HCT116 (cell line): Measurements from ENCODE around the gene ATP6V1A. TPM values are rescaled to one million over a fixed set of nuclear protein-coding genes. Genes with fewer than 3 reads are reported as not detected.

Source experiments
- ATAC-seq: fragments of 200-7000 bp; cut with Tn5 transposase; 2 replicates; pipeline ENCODE4 v1.9.1; 2020; ENCODE audit warnings: mild to moderate bottlenecking, moderate library complexity
- BruUV-seq: library from RNA; stranded (reverse); fragments of 400-500 nt; replicated peaks from 2 replicates; lab custom pipeline; 2021; lab: Mats Ljungman, UMichigan
- CTCF ChIA-PET: fragments of 300-600 bp; sonication (Branson Sonifier 250); formaldehyde crosslinking; loops from one replicate; lab custom pipeline; 2021; ENCODE audit warnings: antibody characterized with exemption; lab: Charles Lee
- POLR2A ChIA-PET: fragments of 300-600, 350-600 bp; sonication (Branson Sonifier 250); formaldehyde crosslinking; loops from one replicate; lab custom pipeline; 2021; ENCODE audit warnings: antibody characterized with exemption; lab: Charles Lee
- RAD21 ChIA-PET, 2 experiments: fragments of 300-600 bp; sonication (Branson Sonifier 250); formaldehyde crosslinking; loops; one replicate each; lab custom pipeline; 2023; ENCODE audit warnings: low total read pairs in 2 of 2; ENCODE audit not compliant: uncharacterized antibody in 2 of 2, unreplicated experiment in 2 of 2, low non-redundant PET in 1 of 2; lab: Charles Lee
- DNase-seq: peaks from one replicate; pipeline ENCODE4 v3.0.0-alpha.2; 2010; ENCODE audit warnings: low read depth, low spot score
- H2AFZ ChIP-seq: fragments of 200-600 bp; shearing (Covaris generic), sonication (generic); 2 replicates; pipeline ENCODE4 v1.6.1; 2017; ENCODE audit warnings: low read depth, mixed run types, mixed read lengths, antibody characterized with exemption, low read length; ENCODE audit not compliant: poor library complexity, severe bottlenecking
- H3K27ac ChIP-seq: 2 replicates; pipeline ENCODE4 v1.5.1; 2012; ENCODE audit warnings: low read depth, low read length
- H3K27me3 ChIP-seq: fragments of 200-600 bp; sonication (generic); 2 replicates; pipeline ENCODE4 v1.6.1; 2016; ENCODE audit warnings: mixed run types, low read length, mixed read lengths; ENCODE audit not compliant: insufficient read depth
- H3K36me3 ChIP-seq, 2 experiments: fragments of 200-500 bp in 1 of 2; fragments of 200-600 bp in 1 of 2; sonication (Bioruptor generic) in 1 of 2; sonication (generic) in 1 of 2; 2 replicates each; pipeline versions ENCODE4 v1.5.1 to v1.6.1; 2014 to 2016; ENCODE audit warnings: low read length in 2 of 2, inconsistent platforms in 1 of 2, mixed read lengths in 1 of 2, mixed run types in 1 of 2; ENCODE audit not compliant: insufficient read depth in 2 of 2, control insufficient read depth in 1 of 2
- H3K4me1 ChIP-seq, 2 experiments: fragments of 200-600 bp in 1 of 2; sonication (generic) in 1 of 2; 2 replicates each; pipeline versions ENCODE4 v1.5.1 to v1.6.1; 2012 to 2017; ENCODE audit warnings: low read length in 2 of 2, inconsistent platforms in 1 of 2, mild to moderate bottlenecking in 1 of 2, mixed read lengths in 1 of 2, mixed run types in 1 of 2, moderate library complexity in 1 of 2; ENCODE audit not compliant: insufficient read depth in 2 of 2, control insufficient read depth in 1 of 2
- H3K4me2 ChIP-seq: fragments of 200-600 bp; sonication (generic); 2 replicates; pipeline ENCODE4 v1.6.1; 2017; ENCODE audit warnings: mixed run types, low read length, mixed read lengths
- H3K4me3 ChIP-seq, 2 experiments: fragments of 200-600 bp in 1 of 2; sonication (generic) in 1 of 2; replicated peaks in 1 of 2; 2 replicates each; pipeline ENCODE4 v1.5.1; 2011 to 2016; ENCODE audit warnings: low read length in 2 of 2, control low read depth in 1 of 2, low read depth in 1 of 2, mild to moderate bottlenecking in 1 of 2, mixed read lengths in 1 of 2, mixed run types in 1 of 2
- H3K79me2 ChIP-seq: fragments of 200-600 bp; sonication (generic); 2 replicates; pipeline ENCODE4 v1.6.1; 2017; ENCODE audit warnings: mild to moderate bottlenecking, mixed run types, low read length, moderate library complexity, mixed read lengths; ENCODE audit not compliant: insufficient read depth
- H3K9ac ChIP-seq: fragments of 200-600 bp; sonication (generic); 2 replicates; pipeline ENCODE4 v1.6.1; 2016; ENCODE audit warnings: low read length, mixed read lengths
- H3K9me2 ChIP-seq: fragments of 200-600 bp; sonication (generic), shearing (Covaris generic); 2 replicates; pipeline ENCODE4 v1.6.1; 2017; ENCODE audit warnings: mixed run types, mild to moderate bottlenecking, moderate library complexity; ENCODE audit not compliant: insufficient read depth
- H3K9me3 ChIP-seq, 2 experiments: fragments of 200-500 bp in 1 of 2; fragments of 200-600 bp in 1 of 2; sonication (Bioruptor generic) in 1 of 2; sonication (generic) in 1 of 2; 2 replicates each; pipeline ENCODE4 v1.6.1; 2014 to 2017; ENCODE audit warnings: low read length in 2 of 2, mixed read lengths in 2 of 2, inconsistent platforms in 1 of 2, low read depth in 1 of 2, mild to moderate bottlenecking in 1 of 2, mixed run types in 1 of 2, moderate library complexity in 1 of 2; ENCODE audit not compliant: control insufficient read depth in 1 of 2, insufficient read depth in 1 of 2
- H4K20me1 ChIP-seq: fragments of 200-600 bp; sonication (generic), shearing (Covaris generic); 2 replicates; pipeline ENCODE4 v1.6.1; 2017; ENCODE audit warnings: mixed run types, mild to moderate bottlenecking, moderate library complexity; ENCODE audit not compliant: insufficient read depth
- ATF3 ChIP-seq: IDR thresholded peaks from 2 replicates; pipeline ENCODE4 v1.6.1; 2012
- CTCF ChIP-seq, 3 experiments: fragments of 200-600 bp in 1 of 3; sonication (generic) in 1 of 3; IDR thresholded peaks in 2 of 3; conservative IDR thresholded peaks in 1 of 3; 2 replicates each; pipeline ENCODE4 v1.5.1; 2012 to 2017; ENCODE audit warnings: low read depth in 2 of 3, low read length in 2 of 3, antibody characterized with exemption in 1 of 3, borderline replicate concordance in 1 of 3, control low read depth in 1 of 3, mild to moderate bottlenecking in 1 of 3, mixed read lengths in 1 of 3, mixed run types in 1 of 3, moderate library complexity in 1 of 3; ENCODE audit not compliant: insufficient read depth in 1 of 3
- ELF1 ChIP-seq: IDR thresholded peaks from 2 replicates; pipeline ENCODE4 v1.6.1; 2012; ENCODE audit warnings: low read depth, borderline replicate concordance
- EZH2 ChIP-seq: fragments of 200-600 bp; sonication (generic); IDR thresholded peaks from 2 replicates; pipeline ENCODE4 v1.6.1; 2017; ENCODE audit warnings: antibody characterized with exemption, mixed run types
- POLR2A ChIP-seq: IDR thresholded peaks from 2 replicates; pipeline ENCODE4 v1.7.0; 2011; ENCODE audit warnings: borderline replicate concordance; ENCODE audit not compliant: insufficient read depth, insufficient read length; ENCODE audit errors: extremely low read depth
- RAD21 ChIP-seq: IDR thresholded peaks from 2 replicates; pipeline ENCODE4 v1.6.1; 2012; ENCODE audit warnings: low read depth, mild to moderate bottlenecking
- REST ChIP-seq: IDR thresholded peaks from 2 replicates; pipeline ENCODE4 v1.6.1; 2012; ENCODE audit warnings: low read depth
- SIN3A ChIP-seq: IDR thresholded peaks from 2 replicates; pipeline ENCODE4 v1.6.1; 2012; ENCODE audit warnings: low read depth
- TCF7L2 ChIP-seq: IDR thresholded peaks from 2 replicates; pipeline ENCODE4 v1.7.0; 2011; ENCODE audit warnings: borderline replicate concordance, inconsistent platforms; ENCODE audit not compliant: insufficient read depth, insufficient read length; ENCODE audit errors: extremely low read depth
- YY1 ChIP-seq: IDR thresholded peaks from 2 replicates; pipeline ENCODE4 v1.6.1; 2011; ENCODE audit warnings: low read length, low read depth, moderate library complexity, mild to moderate bottlenecking; ENCODE audit not compliant: insufficient replicate concordance; ENCODE audit errors: extremely low read depth
- ZBTB33 ChIP-seq: IDR thresholded peaks from 2 replicates; pipeline ENCODE4 v1.6.1; 2011; ENCODE audit warnings: mild to moderate bottlenecking, low read length, moderate library complexity; ENCODE audit not compliant: insufficient replicate concordance; ENCODE audit errors: extremely low read depth
- ZNF274 ChIP-seq: fragments of 200-500 bp; sonication (Bioruptor generic); IDR thresholded peaks from 2 replicates; pipeline ENCODE4 v1.6.1; 2014; ENCODE audit warnings: mild to moderate bottlenecking, low read depth, low read length, inconsistent platforms
- intact Hi-C: fragments of 100-400 bp; cut with micrococcal nuclease; formaldehyde crosslinking; loops from 2 replicates; pipeline ENCODE4 v1.10.0; 2022
- total RNA-seq: library from RNA; stranded (reverse); gene quantifications from one replicate; pipeline ENCODE4 v1.2.1, GENCODE V29; 2021; ENCODE audit not compliant: unreplicated experiment

ATP6V1A gene
- total RNA-seq, 1 experiment from 2014 or later, result 54.7 TPM

- RAD21 ChIA-PET, result no interaction called here
- no peaks in the 10 kb centered on the region for H3K27me3 ChIP-seq
- TF ChIP-seq CTCF (IDR thresholded peaks at IDR 0.05 in 2 of 3, conservative IDR thresholded peaks at IDR 0.05 in 1 of 3; ENCODE audit: borderline replicate concordance in 1 of 3, insufficient read depth in 1 of 3, low read depth in 2 of 3, low read length in 2 of 3) (no peak), ZBTB33 (no peak), RAD21 (no peak), SIN3A (no peak), REST (no peak), ELF1 (no peak), POLR2A (no peak), YY1 (no peak), TCF7L2 (no peak), ZNF274 (no peak), EZH2 (no peak), ATF3 (no peak)
- TF ChIP-seq, all 23 proteins: peak for 0
- H3K79me2 ChIP-seq, result no peaks in the 10 kb centered on the region
- ATAC-seq, result no peak
- no peak overlapping the region for H3K9ac ChIP-seq
- no peaks in the 10 kb centered on the region for H3K4me1 ChIP-seq
- ChIA-PET POLR2A (no interaction called here), CTCF (no interaction called here)
- no peaks in the 10 kb centered on the region for H3K9me3 ChIP-seq
- peaks cover 0 to 9% of the 10 kb centered on the region in 2 experiments; a peak in 2 of 4 replicates for H3K36me3 ChIP-seq
- no TSS peak for BruUV-seq
- DNase-seq, result no peak
- H3K9me2 ChIP-seq, result no peaks in the 10 kb centered on the region
- no peak overlapping the region for H2AFZ ChIP-seq
- intact Hi-C loops, result no loop called here
- H3K4me3 ChIP-seq, result no peak overlapping the region
- H3K27ac ChIP-seq, result no peak overlapping the region
- no peaks in the 10 kb centered on the region for H4K20me1 ChIP-seq
- H3K4me2 ChIP-seq, result no peak overlapping the region
These were observed 37.1 kb downstream of the ATP6V1A start for GRCh38 chr3:113783980-113784379.
